HK-2 (cell line): ENCODE measurements around the gene CHST2.

Experiments used
- DNase-seq: peaks from one replicate; pipeline ENCODE4 v3.0.0-alpha.2; 2018; ENCODE audit not compliant: unreplicated experiment

Gene CHST2

GRCh38 chr3:143166376-143166775 lies 46.8 kb downstream of the CHST2 start:
- no peak for DNase-seq

GRCh38 chr3:143167969-143168854 lies 48.6 kb downstream of the CHST2 start:
- DNase-seq: no peak

- no peak for DNase-seq
Observed at GRCh38 chr3:143168855-143169192, 49.3 kb downstream of the CHST2 start.

- no peak for DNase-seq
Observed at GRCh38 chr3:143170074-143170473, 50.5 kb downstream of the CHST2 start.

- no peak for DNase-seq
Observed at GRCh38 chr3:143170676-143171075, 51.1 kb downstream of the CHST2 start.

- no peak for DNase-seq
Observed at GRCh38 chr3:143171141-143171980, 51.8 kb downstream of the CHST2 start.

- DNase-seq: no peak
Observed at GRCh38 chr3:143172062-143172794, 52.7 kb downstream of the CHST2 start.

GRCh38 chr3:143172795-143173145 lies 53.2 kb downstream of the CHST2 start:
- DNase-seq: no peak

GRCh38 chr3:143173242-143173641 lies 53.7 kb downstream of the CHST2 start:
- no peak for DNase-seq
